22Rv1 (cell line): Measurements from ENCODE around the gene SMPD2.
A peak's percentile ranks its signal among the peaks of the same experiment; 100 is the strongest.
"Not testable (repeated sequence)": the region's sequence is repeated elsewhere in the genome, so short reads cannot be mapped to it uniquely, and the experiment has no call there.

Experiments used
- H3K27ac ChIP-seq: fragments of 450-650 bp; 2 replicates; pipeline ENCODE4 v1.5.1; 2017
- ZFX ChIP-seq: fragments of 450-650 bp; IDR thresholded peaks from 2 replicates; pipeline ENCODE4 v1.6.1; 2017; ENCODE audit warnings: antibody characterized with exemption, borderline replicate concordance
- TF ChIP-seq, protein P1 (sequence below): fragments of 450-650 bp; IDR thresholded peaks from 2 replicates; pipeline ENCODE4 v1.5.1; 2017; ENCODE audit warnings: mild to moderate bottlenecking

The SMPD2 gene

GRCh38 chr6:109456111-109456583 lies 15.6 kb downstream of the SMPD2 start:
- no peak for TF ChIP-seq ZFX
- TF ChIP-seq, protein P1, sequence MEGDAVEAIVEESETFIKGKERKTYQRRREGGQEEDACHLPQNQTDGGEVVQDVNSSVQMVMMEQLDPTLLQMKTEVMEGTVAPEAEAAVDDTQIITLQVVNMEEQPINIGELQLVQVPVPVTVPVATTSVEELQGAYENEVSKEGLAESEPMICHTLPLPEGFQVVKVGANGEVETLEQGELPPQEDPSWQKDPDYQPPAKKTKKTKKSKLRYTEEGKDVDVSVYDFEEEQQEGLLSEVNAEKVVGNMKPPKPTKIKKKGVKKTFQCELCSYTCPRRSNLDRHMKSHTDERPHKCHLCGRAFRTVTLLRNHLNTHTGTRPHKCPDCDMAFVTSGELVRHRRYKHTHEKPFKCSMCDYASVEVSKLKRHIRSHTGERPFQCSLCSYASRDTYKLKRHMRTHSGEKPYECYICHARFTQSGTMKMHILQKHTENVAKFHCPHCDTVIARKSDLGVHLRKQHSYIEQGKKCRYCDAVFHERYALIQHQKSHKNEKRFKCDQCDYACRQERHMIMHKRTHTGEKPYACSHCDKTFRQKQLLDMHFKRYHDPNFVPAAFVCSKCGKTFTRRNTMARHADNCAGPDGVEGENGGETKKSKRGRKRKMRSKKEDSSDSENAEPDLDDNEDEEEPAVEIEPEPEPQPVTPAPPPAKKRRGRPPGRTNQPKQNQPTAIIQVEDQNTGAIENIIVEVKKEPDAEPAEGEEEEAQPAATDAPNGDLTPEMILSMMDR = no peak
- H3K27ac ChIP-seq = peak overlapping the region; percentile 35; the same call in 1 of the 2 replicates

DNA sequence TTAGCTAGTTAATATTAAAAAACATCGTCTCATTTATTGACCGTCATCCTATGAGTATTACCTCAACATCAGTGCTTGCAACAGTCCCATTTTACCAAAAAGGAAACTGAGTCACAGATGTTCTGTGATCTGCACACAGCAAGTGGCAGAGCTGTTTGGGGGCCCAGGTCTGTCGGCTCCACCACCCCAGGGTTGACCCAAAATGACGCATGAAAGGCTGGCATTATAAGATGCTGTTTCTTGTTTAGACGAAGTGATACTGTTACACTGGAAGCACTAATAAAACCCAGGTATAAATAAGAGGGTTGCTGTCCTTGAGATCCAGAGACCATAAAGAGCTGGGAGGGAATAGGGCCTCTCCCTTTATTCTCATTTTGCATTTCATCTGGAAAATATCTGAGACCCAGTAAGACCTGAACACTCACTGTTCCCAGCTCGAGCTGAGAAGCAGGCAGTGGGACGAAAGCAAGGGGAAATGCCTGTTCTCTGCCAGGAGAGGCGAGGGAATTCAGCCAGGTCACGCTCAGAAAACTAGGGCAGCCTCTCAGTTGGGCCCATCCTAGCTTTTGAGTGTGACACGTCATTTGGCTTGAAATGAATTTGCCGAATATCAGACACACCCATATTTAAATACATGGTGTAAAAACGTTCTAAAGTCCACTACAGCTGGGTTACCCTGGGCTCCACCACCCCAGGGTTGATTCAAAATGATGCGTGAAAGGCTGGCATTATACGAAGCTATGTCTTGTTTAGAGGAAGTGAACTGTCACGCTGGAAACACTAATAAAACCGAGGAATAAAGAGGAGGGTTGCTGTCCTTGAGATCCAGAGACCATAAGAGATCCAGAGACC lies 16.4 kb downstream of the SMPD2 start:
- H3K27ac ChIP-seq = peak overlapping the region; percentile 35
- TF ChIP-seq ZFX = no peak
- TF ChIP-seq, protein P1 = no peak

GRCh38 chr6:109457562-109457996 lies 17.1 kb downstream of the SMPD2 start:
- H3K27ac ChIP-seq = peak overlapping the region; percentile 35
- TF ChIP-seq ZFX = no peak
- TF ChIP-seq, protein P1 = no peak

- TF ChIP-seq, protein P1 = no peak
- no peak for TF ChIP-seq ZFX
- H3K27ac ChIP-seq = no peak overlapping the region
Measured at GRCh38 chr6:109458774-109459531, 18.4 kb downstream of the SMPD2 start.

DNA sequence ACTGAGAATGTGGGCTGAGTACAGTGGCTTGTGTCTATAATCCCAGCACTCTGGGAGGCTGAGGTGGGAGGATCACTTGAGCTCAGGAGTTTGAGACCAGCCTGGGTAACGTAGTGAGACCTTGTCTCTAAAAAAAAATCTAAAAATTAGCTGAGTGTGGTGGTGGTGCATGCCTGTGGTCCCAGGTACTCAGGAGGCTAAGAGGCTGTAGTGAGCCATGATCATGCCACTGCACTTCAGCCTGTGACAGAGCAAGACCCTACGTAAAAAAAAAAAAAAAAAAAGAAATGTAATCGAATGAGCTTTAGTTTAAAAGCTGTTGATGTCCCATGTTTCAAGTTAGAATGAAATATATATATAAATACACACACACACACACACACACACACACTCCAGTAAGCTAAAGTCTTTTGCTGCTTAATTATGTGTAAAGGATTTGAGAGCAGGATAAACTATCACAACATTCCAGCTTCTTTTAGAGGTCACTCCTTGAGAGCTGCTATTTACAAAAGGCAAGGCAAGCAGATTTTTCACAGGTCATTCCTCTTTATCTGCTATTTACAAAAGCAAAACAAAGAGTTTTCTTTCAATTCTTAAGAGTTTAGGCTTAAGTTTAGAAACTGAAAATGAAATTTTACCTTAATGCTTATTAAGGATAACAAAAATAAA lies 19.8 kb downstream of the SMPD2 start:
- H3K27ac ChIP-seq = no peak overlapping the region
- TF ChIP-seq ZFX = no peak
- TF ChIP-seq, protein P1 = no peak

DNA sequence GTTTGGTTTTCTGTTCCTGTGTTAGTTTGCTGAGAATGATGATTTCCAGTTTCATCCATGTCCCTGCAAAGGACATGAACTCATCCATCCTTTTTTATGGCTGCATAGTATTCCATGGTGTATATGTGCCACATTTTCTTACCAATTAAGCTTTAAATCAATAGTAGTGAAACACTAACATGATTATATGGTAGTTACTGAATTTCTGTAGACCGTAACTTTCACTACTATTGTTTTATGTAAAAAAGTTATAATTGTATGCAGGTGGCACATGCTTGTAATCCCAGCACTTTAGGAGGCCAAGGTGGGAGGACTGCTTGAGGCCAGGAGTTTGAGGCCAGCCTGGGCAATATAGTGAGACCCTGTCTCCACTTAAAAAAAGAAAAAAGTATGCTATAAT lies 20.7 kb downstream of the SMPD2 start:
- not testable (repeated sequence) for H3K27ac ChIP-seq

DNA sequence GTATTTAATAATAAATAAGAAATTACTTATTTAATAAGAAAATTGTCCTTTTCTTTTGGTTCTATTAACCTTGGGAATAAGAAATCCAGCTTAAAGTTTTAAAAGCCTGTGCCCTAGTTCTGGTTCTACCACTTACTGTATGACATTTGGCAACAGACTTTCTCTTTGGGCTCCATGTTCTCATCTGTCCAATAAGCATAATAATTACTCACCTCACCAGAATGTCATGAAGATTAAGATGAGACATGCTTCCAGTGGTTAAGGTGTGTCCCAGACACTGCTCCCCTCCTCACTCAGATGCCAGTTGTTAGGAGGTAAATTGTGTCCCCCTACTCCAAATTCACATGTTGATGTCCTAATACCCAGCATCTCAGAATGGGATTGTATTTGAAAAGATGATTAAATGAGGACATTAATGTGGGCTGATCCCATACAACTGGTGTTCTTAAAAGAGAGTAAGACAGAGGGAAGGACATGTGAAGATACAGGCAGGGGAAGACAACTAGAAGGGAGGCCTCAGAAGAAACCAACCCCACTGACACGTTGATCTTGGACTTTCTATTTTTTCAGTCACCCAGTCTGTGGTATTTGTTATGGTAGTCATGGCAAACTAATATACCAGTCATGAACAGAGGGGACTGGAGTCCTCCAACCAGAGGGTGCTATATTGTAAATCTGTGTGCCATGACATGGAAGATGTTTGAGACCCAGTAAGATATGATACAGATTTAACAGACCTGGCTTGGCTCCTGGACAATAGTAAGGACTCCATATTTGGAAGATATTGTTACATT lies 21.4 kb downstream of the SMPD2 start:
- no peak overlapping the region for H3K27ac ChIP-seq
- no peak for TF ChIP-seq ZFX
- TF ChIP-seq, protein P1 = no peak
